ENCODE data around the gene PAK6.

The PAK6 gene

GRCh38 chr15:40293905-40294895, 55.3 kb downstream of the PAK6 start:
- DNase-seq, result no peak

- DNase-seq, result no peak
These were observed 56.4 kb downstream of the PAK6 start for GRCh38 chr15:40295297-40295696.

GRCh38 chr15:40295877-40296560, 57.2 kb downstream of the PAK6 start:
- DNase-seq, result no peak

DNA sequence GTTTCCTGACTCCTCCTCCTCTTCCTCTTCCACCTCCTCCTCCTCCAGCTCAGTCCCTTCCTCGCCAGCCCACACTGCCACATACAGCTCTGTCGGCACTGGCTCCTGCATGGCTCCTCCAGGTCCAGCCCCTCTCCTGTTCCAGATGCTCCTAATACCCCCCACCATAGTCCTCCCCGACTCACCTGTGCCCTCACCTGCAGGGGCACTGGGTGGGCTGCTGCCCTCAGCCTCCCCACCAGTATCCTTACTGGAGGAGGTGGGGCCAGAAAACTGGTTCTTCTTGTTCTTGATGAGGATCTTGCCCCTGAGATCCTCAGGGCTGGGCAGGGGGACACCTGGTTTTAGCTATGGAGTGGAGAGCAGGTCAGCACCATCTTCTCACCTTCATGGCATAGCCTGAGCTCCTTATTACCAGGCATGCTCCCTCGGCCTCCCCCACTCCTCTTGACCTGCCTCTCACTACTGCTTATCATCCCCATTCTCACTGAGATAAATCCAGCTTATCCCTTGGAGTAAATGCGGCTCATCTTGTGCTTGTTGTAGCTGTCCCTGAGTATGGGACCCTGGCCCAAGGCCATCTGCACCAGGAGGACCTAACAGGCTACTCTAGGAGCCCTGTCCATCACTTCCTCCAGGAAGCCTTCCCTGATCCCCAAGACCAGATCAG, 57.8 kb downstream of the PAK6 start:
- no peak for DNase-seq

- DNase-seq, result no peak
These were observed 58.5 kb downstream of the PAK6 start for GRCh38 chr15:40297356-40297755.

- no peak for DNase-seq
These were observed 59.5 kb downstream of the PAK6 start for GRCh38 chr15:40298216-40298935.

- no peak for DNase-seq
These were observed 61.5 kb downstream of the PAK6 start for GRCh38 chr15:40300367-40300766.

DNA sequence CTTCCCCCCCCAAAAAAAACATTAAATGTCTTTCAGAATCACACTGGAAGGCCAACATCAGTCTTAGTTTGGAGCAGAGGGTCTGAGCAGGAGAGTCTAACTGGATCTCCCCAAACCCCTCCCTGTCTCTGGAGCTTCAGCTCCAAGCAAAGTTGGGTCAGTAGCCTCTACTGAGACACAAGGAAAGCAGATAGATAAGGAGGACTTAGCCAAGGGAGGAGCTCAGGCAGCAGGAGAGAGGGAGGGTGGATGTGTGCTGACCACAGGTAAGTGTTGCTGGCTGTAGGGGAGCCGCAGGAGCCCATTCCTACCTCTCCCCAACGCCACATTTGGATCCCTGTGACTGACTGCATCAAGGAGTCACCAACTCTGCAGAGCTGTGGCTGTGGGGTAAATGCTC, 61.9 kb downstream of the PAK6 start:
- DNase-seq, result no peak

DNA sequence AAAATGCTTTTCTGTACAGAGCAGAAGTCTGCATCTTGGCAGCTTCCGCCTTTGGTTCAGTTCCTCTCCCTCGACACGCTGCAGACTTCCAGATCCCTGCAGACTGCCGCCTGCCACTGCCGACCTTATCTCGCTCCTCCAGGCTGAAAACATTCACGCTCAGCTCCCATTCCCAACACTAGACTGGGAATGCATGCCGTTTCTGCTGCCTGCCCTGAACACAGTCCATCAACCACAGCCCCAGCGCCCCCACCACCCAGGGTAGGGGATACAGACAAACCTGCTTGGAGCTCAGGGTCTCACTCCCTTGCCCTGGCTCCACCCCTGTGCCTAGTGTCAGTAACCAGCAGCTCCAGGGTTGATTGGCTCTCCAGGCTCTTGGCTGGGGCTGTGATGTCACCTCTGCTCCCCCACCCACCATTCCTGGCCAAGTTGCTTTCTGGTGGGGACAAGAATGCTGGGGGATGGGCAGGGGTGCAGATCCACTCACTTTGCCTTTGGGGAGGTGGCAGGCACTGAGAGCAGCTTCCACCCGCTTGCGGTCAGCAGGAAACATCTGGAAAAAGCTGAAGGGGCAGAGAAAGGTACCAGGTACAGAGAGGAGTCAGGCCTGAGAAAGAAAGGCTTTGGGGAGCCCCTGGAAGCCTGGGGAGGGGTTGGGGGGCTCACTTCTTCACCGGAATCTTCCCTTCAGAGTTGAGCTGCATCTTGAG, 62.8 kb downstream of the PAK6 start:
- DNase-seq, result no peak

GRCh38 chr15:40302288-40302886, 63.5 kb downstream of the PAK6 start:
- DNase-seq, result no peak

- no peak for DNase-seq
These were observed 64.1 kb downstream of the PAK6 start for GRCh38 chr15:40302981-40303380.

DNA sequence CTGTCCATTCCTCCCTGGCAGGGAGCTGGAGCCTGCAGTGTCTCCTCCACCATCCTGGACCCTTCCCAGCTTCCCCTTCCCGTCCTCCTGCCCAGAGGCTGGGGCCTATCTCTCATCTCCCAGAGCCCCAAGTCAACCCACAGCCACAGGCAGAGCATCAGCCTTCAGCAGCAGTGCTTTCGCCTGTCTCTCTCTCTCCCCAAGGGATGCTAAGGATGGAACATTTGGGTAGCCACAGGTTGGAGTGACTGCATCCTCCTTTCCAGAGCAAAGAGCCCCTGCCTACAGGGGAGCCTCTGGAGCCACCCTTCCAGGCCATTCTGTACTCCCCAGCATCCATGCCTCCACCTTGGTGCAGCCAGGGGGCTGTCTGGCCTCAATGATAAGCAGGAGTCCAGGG, 64.7 kb downstream of the PAK6 start:
- no peak for DNase-seq

- DNase-seq, result no peak
These were observed 66.4 kb downstream of the PAK6 start for GRCh38 chr15:40305281-40305680.

GRCh38 chr15:40306371-40306770, 67.5 kb downstream of the PAK6 start:
- DNase-seq, result no peak

GRCh38 chr15:40306908-40307307, 68.0 kb downstream of the PAK6 start:
- DNase-seq, result no peak

- peak; percentile 65 for DNase-seq
These were observed 68.8 kb downstream of the PAK6 start, which contains the start of gene PLCB2 for GRCh38 chr15:40307421-40308211. Gene PLCB2 (minus strand): TSS chr15:40307935. CDS start chr15:40307672, 263 bp downstream.

- no peak for DNase-seq
These were observed 70.5 kb downstream of the PAK6 start for GRCh38 chr15:40309344-40309862.

GRCh38 chr15:40310001-40310959, 71.4 kb downstream of the PAK6 start:
- peak; percentile 57 for DNase-seq

DNA sequence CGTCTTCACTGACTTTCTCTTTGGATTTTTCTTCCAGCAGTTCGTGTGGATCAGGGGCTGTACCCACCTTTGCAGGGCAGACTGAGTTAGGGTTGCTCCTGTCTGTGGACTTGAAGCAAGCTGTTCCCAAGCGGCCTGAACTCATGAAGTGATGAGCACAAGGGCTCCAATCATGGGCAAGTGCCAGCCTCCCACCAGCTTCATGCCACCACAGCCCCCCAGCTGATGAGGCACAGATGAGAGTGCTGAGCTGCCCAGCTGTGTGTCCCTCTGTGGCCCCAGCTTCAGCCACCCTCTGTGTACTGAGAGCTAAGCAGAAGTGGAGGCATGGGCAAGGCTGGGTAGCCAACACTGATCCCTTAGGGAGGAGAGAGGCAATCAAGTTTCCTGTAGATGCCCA, 72.1 kb downstream of the PAK6 start:
- no peak for DNase-seq
